NCI-H82 treated with DMSO at 0.1 percent for 48 hours (cell line): ENCODE results near the gene EEPD1.
"Not testable (repeated sequence)": the region's sequence is repeated elsewhere in the genome, so short reads cannot be mapped to it uniquely, and the experiment has no call there.

Experiments used
- DNase-seq: peaks from one replicate; lab custom pipeline; 2025; ENCODE audit not compliant: unreplicated experiment; lab: John Stamatoyannopoulos, UW

The EEPD1 gene

GRCh38 chr7:36214608-36215456 is 61.8 kb downstream of the EEPD1 start:
- no peak for DNase-seq

GRCh38 chr7:36215457-36215765 is 62.4 kb downstream of the EEPD1 start:
- DNase-seq = no peak

- DNase-seq = peak; percentile 6
Observed at GRCh38 chr7:36216063-36216684, 63.1 kb downstream of the EEPD1 start.

- DNase-seq = no peak
Observed at GRCh38 chr7:36217211-36217960, 64.3 kb downstream of the EEPD1 start.

GRCh38 chr7:36217961-36218284 is 64.9 kb downstream of the EEPD1 start:
- DNase-seq = no peak

- no peak for DNase-seq
Observed at GRCh38 chr7:36219429-36219828, 66.4 kb downstream of the EEPD1 start.

GRCh38 chr7:36223851-36224250 is 70.8 kb downstream of the EEPD1 start:
- no peak for DNase-seq

GRCh38 chr7:36224934-36225858 is 72.1 kb downstream of the EEPD1 start:
- DNase-seq = no peak

- DNase-seq = peak; percentile 20
Observed at GRCh38 chr7:36226151-36226550, 73.1 kb downstream of the EEPD1 start.

GRCh38 chr7:36227223-36227622 is 74.2 kb downstream of the EEPD1 start:
- no peak for DNase-seq

GRCh38 chr7:36228039-36228438 is 75.0 kb downstream of the EEPD1 start:
- no peak for DNase-seq

- no peak for DNase-seq
Observed at GRCh38 chr7:36231406-36231805, 78.4 kb downstream of the EEPD1 start.

GRCh38 chr7:36232555-36232954 is 79.5 kb downstream of the EEPD1 start:
- no peak for DNase-seq

GRCh38 chr7:36232971-36233550 is 80.0 kb downstream of the EEPD1 start:
- DNase-seq = no peak

GRCh38 chr7:36236073-36236472 is 83.0 kb downstream of the EEPD1 start:
- DNase-seq = no peak

- no peak for DNase-seq
Observed at GRCh38 chr7:36238138-36238537, 85.1 kb downstream of the EEPD1 start.

GRCh38 chr7:36243356-36243755 is 90.3 kb downstream of the EEPD1 start:
- not testable (repeated sequence) for DNase-seq

- not testable (repeated sequence) for DNase-seq
Observed at GRCh38 chr7:36244001-36244400, 90.9 kb downstream of the EEPD1 start.

GRCh38 chr7:36244429-36244828 is 91.4 kb downstream of the EEPD1 start:
- no peak for DNase-seq

GRCh38 chr7:36245684-36246299 is 92.7 kb downstream of the EEPD1 start:
- no peak for DNase-seq
